CD4-positive, alpha-beta T cell treated with Interleukin-10 for 1 hour (primary cell): ENCODE data around the gene C1QTNF5.
"Not testable (repeated sequence)": the region's sequence is repeated elsewhere in the genome, so short reads cannot be mapped to it uniquely, and the experiment has no call there.

ENCODE experiments used
- DNase-seq: peaks from one replicate; pipeline ENCODE4 v3.0.0-alpha.2; 2020

Gene C1QTNF5, protein sequence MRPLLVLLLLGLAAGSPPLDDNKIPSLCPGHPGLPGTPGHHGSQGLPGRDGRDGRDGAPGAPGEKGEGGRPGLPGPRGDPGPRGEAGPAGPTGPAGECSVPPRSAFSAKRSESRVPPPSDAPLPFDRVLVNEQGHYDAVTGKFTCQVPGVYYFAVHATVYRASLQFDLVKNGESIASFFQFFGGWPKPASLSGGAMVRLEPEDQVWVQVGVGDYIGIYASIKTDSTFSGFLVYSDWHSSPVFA

GRCh38 chr11:119340335-119341221 lies at the start of gene C1QTNF5:
C1QTNF5 (minus strand) TSS chr11:119340883; CDS start chr11:119340397, 486 bp downstream.
- DNase-seq = no peak

- DNase-seq = peak; percentile 15
Measured at GRCh38 chr11:119389611-119390254, 49.0 kb upstream of the C1QTNF5 start.

DNA sequence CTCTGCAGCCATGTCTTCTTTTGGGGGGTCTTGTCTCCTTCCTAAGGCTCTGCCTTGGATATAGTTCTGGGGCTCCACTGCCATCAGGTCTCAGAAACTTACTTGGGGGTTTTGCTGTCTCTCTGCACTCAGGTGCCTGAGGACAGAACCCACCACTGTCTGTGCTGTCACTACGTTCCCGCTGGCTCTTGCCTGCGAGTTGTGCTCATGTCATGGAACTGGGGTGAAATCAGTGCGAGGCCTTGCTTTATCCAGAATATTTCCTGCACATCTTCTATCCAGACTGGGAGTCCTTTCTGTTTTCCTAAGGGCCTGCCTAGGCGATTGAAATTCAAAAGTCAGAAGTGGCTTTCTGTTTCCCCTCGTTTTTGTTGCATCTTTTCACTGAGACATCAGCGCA lies 47.4 kb upstream of the C1QTNF5 start:
- no peak for DNase-seq

GRCh38 chr11:119384332-119384731 lies 43.6 kb upstream of the C1QTNF5 start:
- no peak for DNase-seq

DNA sequence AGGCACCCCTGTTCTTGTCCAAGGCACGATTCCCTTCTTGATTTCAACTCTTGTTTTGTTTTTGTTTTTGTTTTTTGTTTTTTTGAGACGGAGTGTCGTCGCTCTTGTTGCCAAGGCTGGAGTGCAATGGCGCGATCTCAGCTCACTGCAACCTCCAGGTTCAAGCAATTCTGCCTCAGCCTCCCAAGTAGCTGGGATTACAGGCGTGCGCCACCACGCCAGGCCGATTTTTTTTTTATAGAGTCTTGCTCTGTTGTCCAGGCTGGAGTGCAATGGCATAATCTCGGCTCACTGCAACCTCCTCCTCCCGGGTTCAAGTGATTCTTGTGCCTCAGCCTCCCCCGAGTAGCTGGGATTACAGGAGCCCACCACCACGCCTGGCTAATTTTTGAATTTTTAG lies 41.8 kb upstream of the C1QTNF5 start:
- DNase-seq = not testable (repeated sequence)

GRCh38 chr11:119382101-119382500 lies 41.4 kb upstream of the C1QTNF5 start:
- no peak for DNase-seq

GRCh38 chr11:119381181-119381988 lies 40.7 kb upstream of the C1QTNF5 start, which contains the start of gene USP2:
USP2 (minus strand) TSS chr11:119381690; CDS start chr11:119373480, 8,210 bp downstream.
- peak; percentile 97 for DNase-seq

DNA sequence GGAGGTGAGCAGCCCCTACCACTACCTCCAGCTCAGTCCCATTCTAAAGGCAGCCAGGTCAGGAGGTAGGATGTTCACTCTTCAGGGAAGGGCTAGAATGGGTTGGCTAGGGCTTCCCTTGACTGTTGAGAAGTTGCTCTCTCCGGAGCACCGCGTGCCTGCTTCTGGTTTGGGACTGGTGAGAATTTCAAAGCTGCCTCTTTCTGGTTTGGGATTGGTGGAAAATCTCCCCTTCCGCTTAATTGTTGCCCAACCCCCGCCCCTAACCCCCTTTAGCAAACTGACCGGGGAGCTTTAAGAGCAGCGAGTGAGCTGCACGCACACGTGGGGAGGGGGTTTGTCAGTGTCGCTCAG lies 40.1 kb upstream of the C1QTNF5 start:
- DNase-seq = no peak

GRCh38 chr11:119380160-119380826 lies 39.6 kb upstream of the C1QTNF5 start:
- no peak for DNase-seq

DNA sequence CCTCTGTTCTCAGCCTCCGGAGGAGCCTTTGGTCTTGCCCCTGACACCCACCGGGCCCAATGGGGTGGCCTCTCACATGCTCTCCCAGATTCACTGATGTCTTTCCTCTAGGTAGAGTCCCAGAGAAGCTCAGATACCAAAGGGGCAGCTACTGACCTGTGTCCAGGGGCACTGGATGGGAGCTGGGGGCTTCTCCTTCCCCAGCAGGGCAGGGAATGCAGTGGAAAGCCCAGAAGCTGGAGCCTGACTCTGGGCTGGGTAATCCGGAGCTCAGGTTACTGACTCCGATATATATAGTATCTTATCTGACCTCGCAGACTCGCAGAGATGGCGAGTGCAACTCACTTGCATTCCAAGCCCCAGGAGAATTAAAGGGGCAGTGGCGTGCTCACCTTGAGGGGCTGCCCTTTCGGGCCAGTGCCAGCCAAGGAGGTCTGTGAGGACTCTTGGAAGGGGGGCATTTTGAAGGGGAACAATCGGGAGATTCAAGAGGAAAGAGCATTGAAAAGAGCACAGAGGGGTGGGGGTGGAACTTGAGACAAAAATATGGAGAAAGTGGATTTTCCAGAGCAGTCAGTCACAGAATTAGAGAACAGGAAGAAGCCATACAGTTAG lies 38.3 kb upstream of the C1QTNF5 start:
- DNase-seq = no peak

GRCh38 chr11:119377961-119378667 lies 37.4 kb upstream of the C1QTNF5 start:
- no peak for DNase-seq

DNA sequence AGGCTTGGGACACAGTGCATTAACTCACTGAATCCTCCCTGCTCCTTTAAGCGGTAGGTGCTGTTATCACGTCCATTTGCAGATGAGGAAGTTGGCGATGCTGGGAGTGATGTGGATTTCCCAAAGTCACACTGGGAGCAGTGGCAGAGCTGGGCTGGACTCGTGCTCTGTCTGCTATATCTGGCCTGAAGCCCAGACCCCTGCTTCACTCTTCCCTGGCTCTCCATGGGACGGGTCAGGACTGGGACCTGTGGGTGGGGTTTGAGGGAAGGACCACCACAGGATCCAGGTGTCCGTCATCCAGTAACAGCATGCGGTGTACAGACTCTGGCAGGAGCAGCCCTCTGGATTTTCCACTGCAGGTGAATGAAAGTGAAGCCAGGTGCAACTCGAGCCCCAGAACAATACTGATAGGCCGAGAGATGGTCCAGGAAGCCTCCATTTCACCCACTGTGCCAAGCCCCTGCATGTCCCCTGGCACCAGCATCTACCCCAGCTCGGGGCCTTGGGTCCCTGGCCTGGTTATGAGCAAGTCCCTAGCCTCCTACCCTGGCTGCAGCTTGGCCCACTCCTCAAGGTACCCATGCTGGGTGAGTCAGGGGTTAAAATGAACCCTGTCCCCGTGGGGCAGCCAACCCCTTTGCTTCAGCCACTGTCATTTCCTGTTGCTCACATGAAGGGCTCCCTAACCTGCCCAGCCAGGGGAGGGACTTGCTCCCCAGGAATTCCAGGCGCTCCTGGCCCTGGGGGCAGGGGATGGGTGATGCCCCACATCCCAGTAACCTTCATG lies 36.6 kb upstream of the C1QTNF5 start:
- no peak for DNase-seq

DNA sequence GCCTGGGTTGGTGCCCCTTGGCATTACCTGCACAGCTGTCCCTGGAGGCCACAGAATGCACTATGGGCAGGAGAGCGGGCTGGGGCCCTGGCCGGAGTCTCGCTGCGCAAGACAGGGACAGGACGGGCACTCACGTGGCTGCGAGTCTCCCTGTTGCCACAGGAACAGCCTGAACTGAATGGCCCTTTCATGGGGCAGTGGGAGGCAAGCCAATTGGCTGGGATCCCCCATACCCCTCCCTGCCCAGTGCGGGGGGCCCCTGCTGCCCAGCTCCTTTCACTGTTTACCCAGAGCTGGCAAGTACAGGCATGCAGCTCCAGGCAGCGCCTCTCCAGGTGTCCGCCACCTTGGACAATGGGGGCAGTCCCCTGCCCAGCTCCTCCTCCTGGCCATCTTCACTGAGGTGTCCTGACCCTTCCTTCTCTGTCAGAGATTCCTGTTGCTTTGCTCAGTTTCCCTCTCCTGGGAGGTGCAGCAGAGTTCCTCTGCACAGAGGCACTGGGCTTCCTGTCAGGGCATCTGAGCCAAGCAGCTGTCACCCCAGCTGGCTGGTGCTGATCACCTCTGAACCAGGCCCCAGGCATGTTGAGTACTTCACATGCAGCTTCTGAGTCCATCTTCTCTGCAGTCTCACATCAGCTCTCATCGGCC lies 35.6 kb upstream of the C1QTNF5 start:
- no peak for DNase-seq

DNA sequence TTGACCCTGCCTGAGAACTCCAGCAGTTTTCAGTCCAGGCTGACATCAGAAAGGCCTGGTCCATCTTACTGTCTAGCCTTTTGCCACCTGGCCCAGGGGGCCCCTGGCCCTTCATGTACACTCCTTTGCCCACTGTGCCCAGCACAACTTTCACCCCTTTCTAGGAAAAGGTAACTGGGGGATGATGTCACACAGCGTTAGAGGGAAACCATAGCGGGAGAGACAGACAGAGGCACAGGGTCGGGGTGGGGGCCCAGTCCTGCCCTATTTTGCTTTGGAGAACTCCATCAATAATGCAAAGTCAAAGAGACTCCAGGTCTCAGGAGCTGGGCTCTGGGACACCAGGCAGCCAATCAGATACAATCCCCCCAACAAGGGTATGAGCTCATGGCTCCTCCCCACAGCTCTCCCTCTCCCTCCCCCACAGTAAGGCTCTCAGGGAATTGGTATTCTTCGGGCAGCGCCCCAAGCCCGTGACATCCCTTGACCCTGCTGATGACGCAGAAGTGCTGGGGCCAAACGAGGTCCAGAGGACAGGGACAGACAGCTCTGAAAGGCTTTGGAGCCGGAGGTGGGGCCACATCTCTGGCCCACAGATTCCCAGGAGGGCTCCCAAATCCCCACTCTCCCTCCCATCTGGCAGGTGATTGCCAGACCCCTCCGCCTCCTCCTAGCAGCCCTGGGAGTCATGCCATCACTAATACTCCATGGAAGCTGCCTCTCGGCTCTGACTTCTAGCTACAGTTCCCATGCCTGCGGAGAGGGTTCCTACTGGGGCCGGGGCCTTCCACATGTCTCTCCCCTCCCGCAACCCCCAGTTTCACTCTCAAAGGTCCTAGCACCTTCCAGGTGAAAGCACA lies 34.9 kb upstream of the C1QTNF5 start:
- no peak for DNase-seq

DNA sequence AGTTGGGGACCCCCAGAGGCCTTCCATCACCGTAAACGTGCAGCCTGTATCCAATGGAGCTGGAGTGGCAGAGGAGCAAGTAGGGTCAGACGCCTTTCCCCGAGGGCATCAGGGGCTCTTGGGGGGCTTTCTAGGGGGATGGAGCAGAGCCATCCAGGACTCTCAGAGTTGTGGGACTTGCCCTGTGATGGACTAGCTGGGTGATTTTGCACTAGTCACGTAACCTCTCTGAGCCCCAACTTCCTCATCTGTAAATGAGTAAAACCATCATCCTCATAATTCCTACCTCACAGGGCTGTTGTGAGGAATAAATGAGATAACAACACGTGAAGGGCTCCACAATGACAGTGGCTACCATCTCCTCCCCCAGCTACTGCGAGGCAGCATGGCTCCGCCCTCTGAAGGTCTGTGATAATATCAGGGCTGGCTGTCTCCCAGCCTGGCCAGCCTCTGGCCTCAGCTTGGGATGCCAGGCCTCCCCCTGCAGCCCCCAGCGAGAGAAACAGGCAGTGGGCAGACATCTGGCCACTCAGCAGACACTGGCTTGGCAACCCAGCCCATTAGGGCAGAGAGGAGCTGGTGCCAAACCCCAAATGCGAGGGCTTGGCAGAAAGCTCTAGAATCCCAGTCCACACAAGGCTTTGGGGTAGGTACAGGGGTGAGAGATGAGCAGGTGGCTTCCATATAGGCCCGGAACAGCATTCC lies 34.1 kb upstream of the C1QTNF5 start:
- DNase-seq = no peak

DNA sequence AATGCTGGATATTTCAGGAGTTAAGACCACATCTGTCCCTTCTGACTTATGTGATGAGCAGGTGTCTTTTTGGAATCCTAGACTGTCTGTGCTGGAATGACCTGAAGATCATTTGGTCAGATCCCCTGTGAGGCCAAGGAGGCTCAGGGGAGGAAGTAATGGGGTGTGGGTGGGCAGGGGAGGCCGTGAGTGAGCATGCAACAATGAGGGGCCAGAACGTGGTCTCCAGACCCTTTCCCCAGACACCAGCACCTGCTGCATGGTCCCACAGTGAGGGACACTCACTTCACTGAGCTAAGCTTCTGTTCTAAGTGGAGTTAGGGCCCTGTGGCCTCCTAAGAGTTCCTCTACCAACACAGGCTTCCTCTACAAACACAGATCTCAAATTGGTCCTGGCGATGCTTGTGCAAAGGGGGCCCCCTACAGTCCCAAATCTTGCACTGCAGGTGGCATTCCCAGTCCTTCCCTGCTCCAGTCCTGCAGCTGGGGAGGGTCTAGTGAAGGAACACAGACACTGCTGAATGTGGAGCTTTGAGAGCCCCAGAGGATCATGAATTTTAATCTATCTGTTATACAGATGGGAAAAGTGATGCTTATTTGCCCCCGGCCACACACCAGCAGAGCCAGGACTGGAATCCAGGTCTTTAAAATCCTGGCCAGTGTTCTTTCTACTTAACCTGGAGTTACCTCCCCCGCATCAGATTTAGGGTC lies 33.4 kb upstream of the C1QTNF5 start:
- DNase-seq = peak; percentile 58
